ENCODE data around the gene TMEM208. TPM values are rescaled to one million over a fixed set of nuclear protein-coding genes. Genes with fewer than 3 reads are reported as not detected.

TMEM208 gene
- total RNA-seq (2016; rRNA removed; fragmentation: Illumina TruSeq; extraction: Trizol), result 50.6 and 72.9 TPM in 2 replicates
- total RNA-seq (2016; cell fraction: cytosol; rRNA removed; fragmentation: Illumina TruSeq; extraction: Trizol; ENCODE audit: low read depth), result 46.7 and 49.0 TPM in 2 replicates
- 52.7 and 71.2 TPM in 2 replicates for total RNA-seq (2016; cell fraction: insoluble cytoplasmic fraction; rRNA removed; fragmentation: Illumina TruSeq; extraction: Trizol)
- 48.8 and 62.4 TPM in 2 replicates for total RNA-seq (2016; cell fraction: membrane; rRNA removed; fragmentation: Illumina TruSeq; extraction: Trizol)
- total RNA-seq (2016; cell fraction: nucleus; rRNA removed; fragmentation: Illumina TruSeq; extraction: Trizol), result 57.5 and 64.0 TPM in 2 replicates
- 58.8 and 66.9 TPM in 2 replicates for polyA plus RNA-seq (2011; rRNA removed)
- 86.4 and 95.7 TPM in 2 replicates for polyA plus RNA-seq (2011; cell fraction: cytosol; rRNA removed)
- 60.0 and 64.8 TPM in 2 replicates for polyA plus RNA-seq (2011; cell fraction: nucleus; rRNA removed)
- polyA plus RNA-seq (2012), result 38.6 and 40.1 TPM in 2 replicates
- polyA plus RNA-seq (2016; cell fraction: cytosol; fragmentation: Illumina TruSeq; extraction: Trizol; ENCODE audit: low read depth), result 47.9 and 51.3 TPM in 2 replicates
- polyA plus RNA-seq (2016; cell fraction: insoluble cytoplasmic fraction; fragmentation: Illumina TruSeq; extraction: Trizol; ENCODE audit: low read depth), result 53.9 and 64.3 TPM in 2 replicates
- 49.5 and 59.3 TPM in 2 replicates for polyA plus RNA-seq (2016; cell fraction: membrane; fragmentation: Illumina TruSeq; extraction: Trizol; ENCODE audit: low read depth)
- 92.5 and 95.8 TPM in 2 replicates for polyA plus RNA-seq (2016; cell fraction: nucleus; fragmentation: Illumina TruSeq; extraction: Trizol; ENCODE audit: insufficient read depth, low read depth)
- 76.4 and 93.1 TPM in 2 replicates for polyA minus RNA-seq (2011; rRNA and poly(A)+ RNA removed; ENCODE audit: low replicate concordance)
- polyA minus RNA-seq (2011; cell fraction: cytosol; rRNA and poly(A)+ RNA removed), result 16.8 and 20.6 TPM in 2 replicates
- 58.8 and 60.5 TPM in 2 replicates for polyA minus RNA-seq (2011; cell fraction: nucleus; rRNA and poly(A)+ RNA removed)
- Bru-seq, nascent RNA, result percentile 88 among the genes with signal in this experiment
- percentile 86 among the genes with signal in this experiment for BruChase-seq, experiment 1, labeled RNA remaining after a 6-hour chase
- BruChase-seq, experiment 2, labeled RNA remaining after a 2-hour chase, result percentile 82 among the genes with signal in this experiment
- long read RNA-seq, experiment 1, transcript TMEM208-201 (6 exons, 793 nt), result major isoform, 87 of 91 reads
- long read RNA-seq, experiment 1, partial matches to known transcripts, result 3 of 91 reads
- long read RNA-seq, experiment 1, other reads (novel, unspliced or antisense), result 0 of 91 reads
- long read RNA-seq, experiment 2, transcript TMEM208-203 (6 exons, 775 nt), result minor isoform, 7 of 97 reads
- long read RNA-seq, experiment 2, transcript TMEM208-201 (6 exons, 793 nt), result major isoform, 58 of 97 reads
- long read RNA-seq, experiment 2, partial matches to known transcripts, result 14 of 97 reads
- long read RNA-seq, experiment 2, other reads (novel, unspliced or antisense), result 16 of 97 reads

DNA sequence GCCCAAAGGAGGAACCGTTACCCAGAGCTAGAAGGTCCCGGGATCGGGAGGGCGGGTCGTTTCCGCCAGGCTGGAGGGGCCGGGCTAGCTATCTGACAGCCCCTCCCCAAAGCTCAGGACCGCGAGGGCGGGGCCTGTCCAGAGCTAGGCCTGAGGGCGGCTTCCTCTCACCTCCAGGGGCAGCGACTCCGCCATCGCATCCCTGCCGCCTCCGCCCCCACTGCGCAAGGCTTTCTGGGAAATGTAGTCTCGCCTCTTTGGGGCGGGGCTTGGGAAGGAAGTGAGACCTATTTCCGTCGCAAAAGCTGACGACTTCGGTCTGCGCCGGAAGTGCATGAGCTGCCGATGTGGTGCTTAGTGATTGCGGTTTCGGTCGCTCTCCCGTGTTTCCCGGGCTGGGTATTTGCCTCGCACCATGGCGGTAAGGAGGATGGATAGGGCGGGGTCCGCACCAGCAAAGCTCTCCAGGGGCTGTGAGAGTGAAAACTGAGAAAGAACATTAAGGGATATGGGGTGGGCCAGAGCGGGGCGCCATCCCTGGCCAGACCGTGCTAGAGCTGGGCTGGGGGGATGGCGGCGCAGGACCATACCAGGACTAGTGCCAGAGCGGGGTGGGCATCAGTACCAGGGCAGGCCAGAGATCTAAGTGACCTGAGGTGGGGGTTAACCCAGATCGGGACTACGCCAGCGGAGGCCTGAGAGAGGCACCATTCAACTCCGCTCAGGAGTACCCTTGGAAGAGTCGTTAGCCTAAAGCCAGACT is at the start of gene TMEM208:
Gene TMEM208 (plus strand): TSS at position 327 of the 763 bp plus-strand sequence. CDS start 89 bp downstream, at position 416.
- in situ Hi-C loops (cut with HindIII; ENCODE audit: extremely low pct_ligation_motif_present, low pct_unique_long_range_greater_than_20kb), result no loop called here
- peak; percentile 99 for DNase-seq (ENCODE audit: low spot score)
- peaks cover 27 to 40% of the 10 kb centered on the region in 2 experiments for H3K36me3 ChIP-seq (replicated peaks in 1 of 2; ENCODE audit: control insufficient read depth in 1 of 2, insufficient read depth in 2 of 2, low read length in 2 of 2)
- 1% methylated on average over 34 of the region's 46 CpGs for WGBS (ENCODE audit: low lambda C conversion rate)
- BruUV-seq (replicated peaks), result no TSS peak
- H3K9ac ChIP-seq (ENCODE audit: insufficient read depth, low read depth, low read length), result peak within 1 kb of the TSS; percentile 98
- peak within 1 kb of the TSS; percentile 55 for H3K27ac ChIP-seq (ENCODE audit: extremely low read length, insufficient read depth, low read length)
- peak within 1 kb of the TSS; percentile 97 to 100 (median 98) for H3K4me3 ChIP-seq (replicated peaks in 1 of 3; ENCODE audit: insufficient read depth in 1 of 3, low read depth in 2 of 3, low read length in 3 of 3)
- peak; percentile 96 for ATAC-seq
- intact Hi-C loops (cut with micrococcal nuclease; ENCODE audit: unreplicated experiment), result loop anchor here (1.0 to 5.0 kb wide), 2 partner anchors 20 to 40 kb away; partner anchors contain the start of gene FHOD1
- ChIA-PET POLR2A (interaction anchor here (0.6 to 3.2 kb wide), 22 partner anchors 9 to 335 kb away, joined by 3 to 71 read pairs (median 4); partner anchors contain the start of genes ATP6V0D1, ELMO3, FHOD1 and NOL3), CTCF (ENCODE audit: low intra/inter-chr PET ratio, low total read pairs) (no interaction called here)
- peaks cover 0 to 4% of the 10 kb centered on the region in 2 experiments; a peak in 1 of 5 replicates for H3K27me3 ChIP-seq (ENCODE audit: control insufficient read depth in 1 of 2, insufficient read depth in 2 of 2, low read length in 2 of 2)
- H3K4me2 ChIP-seq (ENCODE audit: low read depth, low read length), result peak within 1 kb of the TSS; percentile 99
- H3K79me2 ChIP-seq (ENCODE audit: insufficient read depth, low read length), result peaks cover 17% of the 10 kb centered on the region
- peaks cover 34% of the 10 kb centered on the region for H3K4me1 ChIP-seq (ENCODE audit: insufficient read depth, low read length)
- H2AFZ ChIP-seq (ENCODE audit: low read length), result no peak within 1 kb of the TSS
- FAIRE-seq, result peak; percentile 99
- no peaks in the 10 kb centered on the region for H3K9me3 ChIP-seq (ENCODE audit: low read length)
- H4K20me1 ChIP-seq (ENCODE audit: insufficient read depth, low read length), result no peaks in the 10 kb centered on the region; the same call in 1 of the 2 replicates
- TF ChIP-seq FOXM1 (CRISPR knock-in tag; IDR thresholded peaks at IDR 0.05) (no peak), SMARCC2 (IDR thresholded peaks at IDR 0.05) (peak; percentile 29; the same call in 1 of the 2 replicates), ZNF335 (CRISPR knock-in tag; IDR thresholded peaks at IDR 0.05) (peak; percentile 96), ARID5B (CRISPR knock-in tag; IDR thresholded peaks at IDR 0.05) (peak; percentile 70), FOXK1 (CRISPR knock-in tag; IDR thresholded peaks at IDR 0.05; ENCODE audit: borderline replicate concordance, low read depth) (peak; percentile 99), HNRNPLL (IDR thresholded peaks at IDR 0.05; ENCODE audit: low read depth, low read length, poor library complexity, severe bottlenecking) (peak; percentile 81), ZNF83 (CRISPR knock-in tag; IDR thresholded peaks at IDR 0.05; ENCODE audit: borderline replicate concordance) (no peak)
- TF ChIP-seq, protein P1, sequence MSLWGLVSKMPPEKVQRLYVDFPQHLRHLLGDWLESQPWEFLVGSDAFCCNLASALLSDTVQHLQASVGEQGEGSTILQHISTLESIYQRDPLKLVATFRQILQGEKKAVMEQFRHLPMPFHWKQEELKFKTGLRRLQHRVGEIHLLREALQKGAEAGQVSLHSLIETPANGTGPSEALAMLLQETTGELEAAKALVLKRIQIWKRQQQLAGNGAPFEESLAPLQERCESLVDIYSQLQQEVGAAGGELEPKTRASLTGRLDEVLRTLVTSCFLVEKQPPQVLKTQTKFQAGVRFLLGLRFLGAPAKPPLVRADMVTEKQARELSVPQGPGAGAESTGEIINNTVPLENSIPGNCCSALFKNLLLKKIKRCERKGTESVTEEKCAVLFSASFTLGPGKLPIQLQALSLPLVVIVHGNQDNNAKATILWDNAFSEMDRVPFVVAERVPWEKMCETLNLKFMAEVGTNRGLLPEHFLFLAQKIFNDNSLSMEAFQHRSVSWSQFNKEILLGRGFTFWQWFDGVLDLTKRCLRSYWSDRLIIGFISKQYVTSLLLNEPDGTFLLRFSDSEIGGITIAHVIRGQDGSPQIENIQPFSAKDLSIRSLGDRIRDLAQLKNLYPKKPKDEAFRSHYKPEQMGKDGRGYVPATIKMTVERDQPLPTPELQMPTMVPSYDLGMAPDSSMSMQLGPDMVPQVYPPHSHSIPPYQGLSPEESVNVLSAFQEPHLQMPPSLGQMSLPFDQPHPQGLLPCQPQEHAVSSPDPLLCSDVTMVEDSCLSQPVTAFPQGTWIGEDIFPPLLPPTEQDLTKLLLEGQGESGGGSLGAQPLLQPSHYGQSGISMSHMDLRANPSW (CRISPR knock-in tag; IDR thresholded peaks at IDR 0.05; ENCODE audit: borderline replicate concordance), result no peak; the same call in 1 of the 2 replicates

Data from HepG2 (cell line).